HEK293 (cell line): ENCODE measurements around the gene MED16.

Experiments used
- CTCF ChIA-PET: fragments of 350-600 bp; formaldehyde crosslinking; extraction: SDS; loops from one replicate; lab custom pipeline; 2021; ENCODE audit warnings: antibody characterized with exemption; lab: Yijun Ruan, JAX
- POLR2A ChIA-PET: fragments of 300-600 bp; formaldehyde crosslinking; extraction: SDS; loops from one replicate; lab custom pipeline; 2020; ENCODE audit warnings: antibody characterized with exemption, inconsistent platforms; lab: Yijun Ruan, JAX
- H3K27ac ChIP-seq: fragments of 200-500 bp; sonication (Bioruptor generic); 2 replicates; pipeline ENCODE4 v1.5.1; 2014; ENCODE audit warnings: low read depth, low read length, control low read depth, inconsistent platforms; ENCODE audit errors: extremely low read depth
- H3K36me3 ChIP-seq, 2 experiments: fragments of 200-500 bp in 1 of 2; sonication (Bioruptor generic) in 1 of 2; 1 replicate in 1 of 2; 2 replicates in 1 of 2; pipeline ENCODE4 v1.5.1; 2014 to 2017; ENCODE audit warnings: inconsistent platforms in 2 of 2, low read length in 2 of 2; ENCODE audit not compliant: control insufficient read depth in 2 of 2, insufficient read depth in 1 of 2
- H3K4me1 ChIP-seq: fragments of 200-500 bp; sonication (Bioruptor generic); 2 replicates; pipeline ENCODE4 v1.5.1; 2014; ENCODE audit warnings: mild to moderate bottlenecking, low read length, inconsistent platforms; ENCODE audit not compliant: control insufficient read depth, insufficient read depth
- H3K4me3 ChIP-seq: 2 replicates; pipeline ENCODE4 v1.5.1; 2011; ENCODE audit warnings: low read depth, mild to moderate bottlenecking, control low read depth, low read length, moderate library complexity
- H3K9me3 ChIP-seq: fragments of 200-500 bp; sonication (Bioruptor generic); 2 replicates; pipeline ENCODE4 v1.5.1; 2014; ENCODE audit warnings: low read depth, low read length, inconsistent platforms; ENCODE audit not compliant: control insufficient read depth, insufficient read depth
- GLI4 ChIP-seq: fragments of 450-650 bp; formaldehyde crosslinking; IDR thresholded peaks from 2 replicates; pipeline ENCODE4 v1.5.1; 2016; ENCODE audit warnings: missing biosample characterization, missing genetic modification characterization
- GLIS1 ChIP-seq: fragments of 450-650 bp; formaldehyde crosslinking; IDR thresholded peaks from 2 replicates; pipeline ENCODE4 v1.5.1; 2016; ENCODE audit warnings: missing biosample characterization, missing genetic modification characterization
- KLF10 ChIP-seq: fragments of 450-650 bp; IDR thresholded peaks from 2 replicates; pipeline ENCODE4 v1.5.1; 2018; ENCODE audit warnings: missing biosample characterization, mild to moderate bottlenecking, missing genetic modification characterization
- PBX3 ChIP-seq: sonication (generic); formaldehyde crosslinking; IDR thresholded peaks from 2 replicates; pipeline ENCODE4 v1.8.1; 2022; ENCODE audit warnings: mild to moderate bottlenecking, moderate library complexity, missing genetic modification reagents
- REST ChIP-seq: fragments of 450-650 bp; formaldehyde crosslinking; IDR thresholded peaks from 2 replicates; pipeline ENCODE4 v1.5.1; 2016; ENCODE audit warnings: missing biosample characterization, missing genetic modification characterization
- TSHZ1 ChIP-seq: fragments of 450-650 bp; formaldehyde crosslinking; IDR thresholded peaks from 2 replicates; pipeline ENCODE4 v1.5.1; 2016; ENCODE audit warnings: missing biosample characterization, missing genetic modification characterization, borderline replicate concordance
- ZBTB26 ChIP-seq: fragments of 450-650 bp; formaldehyde crosslinking; optimal IDR thresholded peaks from 2 replicates; pipeline ENCODE3; 2016; ENCODE audit warnings: missing biosample characterization, mild to moderate bottlenecking, missing genetic modification characterization
- ZBTB7A ChIP-seq: fragments of 450-650 bp; formaldehyde crosslinking; IDR thresholded peaks from 2 replicates; pipeline ENCODE4 v1.5.1; 2016; ENCODE audit warnings: low read depth, missing biosample characterization, missing genetic modification characterization
- ZFP3 ChIP-seq: fragments of 450-650 bp; formaldehyde crosslinking; IDR thresholded peaks from 2 replicates; pipeline ENCODE4 v1.5.1; 2016; ENCODE audit warnings: low read depth, missing biosample characterization, missing genetic modification characterization
- ZNF175 ChIP-seq: fragments of 450-650 bp; formaldehyde crosslinking; IDR thresholded peaks from 2 replicates; pipeline ENCODE4 v1.5.1; 2016; ENCODE audit warnings: missing biosample characterization, missing genetic modification characterization
- ZNF184 ChIP-seq: fragments of 450-650 bp; IDR thresholded peaks from 2 replicates; pipeline ENCODE4 v1.5.1; 2018; ENCODE audit warnings: missing biosample characterization, mild to moderate bottlenecking, missing genetic modification characterization
- ZNF266 ChIP-seq: fragments of 450-650 bp; formaldehyde crosslinking; IDR thresholded peaks from 2 replicates; pipeline ENCODE4 v1.5.1; 2016; ENCODE audit warnings: missing biosample characterization, missing genetic modification characterization, low read depth
- ZNF324 ChIP-seq: fragments of 450-650 bp; formaldehyde crosslinking; IDR thresholded peaks from 2 replicates; pipeline ENCODE4 v1.5.1; 2016; ENCODE audit warnings: missing biosample characterization, missing genetic modification characterization
- ZNF510 ChIP-seq: fragments of 450-650 bp; formaldehyde crosslinking; IDR thresholded peaks from 2 replicates; pipeline ENCODE4 v1.5.1; 2018; ENCODE audit warnings: mild to moderate bottlenecking, missing genetic modification characterization, missing biosample characterization; ENCODE audit not compliant: insufficient replicate concordance
- ZNF558 ChIP-seq: fragments of 450-650 bp; formaldehyde crosslinking; IDR thresholded peaks from 2 replicates; pipeline ENCODE4 v1.5.1; 2016; ENCODE audit warnings: missing biosample characterization, missing genetic modification characterization
- ZNF561 ChIP-seq: fragments of 450-650 bp; IDR thresholded peaks from 2 replicates; pipeline ENCODE4 v1.5.1; 2018; ENCODE audit warnings: missing biosample characterization, missing genetic modification characterization, borderline replicate concordance
- ZNF600 ChIP-seq: fragments of 450-650 bp; formaldehyde crosslinking; IDR thresholded peaks from 2 replicates; pipeline ENCODE4 v1.5.1; 2016; ENCODE audit warnings: missing biosample characterization, missing genetic modification characterization
- ZNF621 ChIP-seq: fragments of 450-650 bp; formaldehyde crosslinking; IDR thresholded peaks from 2 replicates; pipeline ENCODE4 v1.5.1; 2017; ENCODE audit warnings: missing biosample characterization, missing genetic modification characterization
- ZNF629 ChIP-seq: fragments of 450-650 bp; formaldehyde crosslinking; IDR thresholded peaks from 2 replicates; pipeline ENCODE4 v1.5.1; 2017; ENCODE audit warnings: missing biosample characterization, missing genetic modification characterization
- ZNF658 ChIP-seq: fragments of 450-650 bp; formaldehyde crosslinking; IDR thresholded peaks from 2 replicates; pipeline ENCODE4; 2016; ENCODE audit warnings: missing biosample characterization, missing genetic modification characterization
- ZNF664 ChIP-seq: fragments of 450-650 bp; formaldehyde crosslinking; IDR thresholded peaks from 2 replicates; pipeline ENCODE4 v1.5.1; 2016; ENCODE audit warnings: missing biosample characterization, missing genetic modification characterization
- ZSCAN16 ChIP-seq: fragments of 450-650 bp; formaldehyde crosslinking; IDR thresholded peaks from 2 replicates; pipeline ENCODE4 v1.5.1; 2016; ENCODE audit warnings: missing biosample characterization, missing genetic modification characterization
- ZSCAN23 ChIP-seq: fragments of 450-650 bp; formaldehyde crosslinking; IDR thresholded peaks from 2 replicates; pipeline ENCODE4 v1.5.1; 2016; ENCODE audit warnings: missing biosample characterization, missing genetic modification characterization
- ZSCAN30 ChIP-seq: fragments of 450-650 bp; IDR thresholded peaks from 2 replicates; pipeline ENCODE4 v1.5.1; 2018; ENCODE audit warnings: missing biosample characterization, mild to moderate bottlenecking, missing genetic modification characterization, moderate library complexity

Gene MED16

GRCh38 chr19:896999-897398 lies 4.0 kb upstream of the MED16 start:
- POLR2A ChIA-PET: interaction anchor here (1.7 kb wide), 1 partner anchor 12 kb away, joined by 8 read pairs; no protein-coding TSS in a partner anchor

GRCh38 chr19:896434-896833 lies 3.4 kb upstream of the MED16 start:
- Histone ChIP-seq H3K9me3 (no peaks in the 10 kb centered on the region), H3K27ac (no peak overlapping the region), H3K4me1 (no peaks in the 10 kb centered on the region), H3K4me3 (no peak overlapping the region), H3K36me3 (peaks cover 0 to 15% of the 10 kb centered on the region in 2 experiments; a peak in 1 of 3 replicates)
- ChIA-PET POLR2A (no interaction called here), CTCF (no interaction called here)
- TF ChIP-seq ZNF561 (no peak), ZNF510 (tag by site-specific recombination) (no peak), ZNF658 (tag by site-specific recombination) (no peak), ZSCAN30 (tag by site-specific recombination) (no peak), GLIS1 (tag by site-specific recombination) (no peak), ZNF184 (no peak), ZBTB7A (tag by site-specific recombination) (no peak), ZNF266 (tag by site-specific recombination) (no peak), ZFP3 (tag by site-specific recombination) (no peak), ZNF629 (no peak), ZSCAN23 (no peak), ZNF558 (tag by site-specific recombination) (no peak), REST (tag by site-specific recombination) (no peak)

More at GRCh38 chr19:896999-897398, 4.0 kb upstream of the MED16 start:
- Histone ChIP-seq H3K4me3 (no peak overlapping the region), H3K36me3 (peaks cover 0 to 15% of the 10 kb centered on the region in 2 experiments; a peak in 1 of 3 replicates), H3K27ac (no peak overlapping the region), H3K9me3 (no peaks in the 10 kb centered on the region), H3K4me1 (no peaks in the 10 kb centered on the region)
- no peak for TF ChIP-seq ZNF175 (tag by site-specific recombination)
- no peak for TF ChIP-seq ZBTB26
- no peak for TF ChIP-seq ZNF664
- TF ChIP-seq PBX3 (CRISPR knock-in tag): no peak
- TF ChIP-seq TSHZ1 (tag by site-specific recombination): no peak
- TF ChIP-seq KLF10 (tag by site-specific recombination): no peak
- no peak for TF ChIP-seq GLI4 (tag by site-specific recombination)
- TF ChIP-seq ZSCAN16: no peak
- TF ChIP-seq ZNF621 (tag by site-specific recombination): no peak
- TF ChIP-seq ZBTB7A (tag by site-specific recombination): no peak
- TF ChIP-seq ZNF600 (tag by site-specific recombination): no peak
- TF ChIP-seq ZNF324 (tag by site-specific recombination): no peak
- CTCF ChIA-PET: no interaction called here
